GM18517 (cell line): Measurements from ENCODE around the gene FGF14.
"Not testable (repeated sequence)": the region's sequence is repeated elsewhere in the genome, so short reads cannot be mapped to it uniquely, and the experiment has no call there.

ENCODE experiments used
- ATAC-seq: cut with Tn5 transposase; IDR thresholded peaks from one replicate; pipeline ENCODE4 v1.9.1; 2021; ENCODE audit warnings: mild to moderate bottlenecking, moderate library complexity; ENCODE audit not compliant: unreplicated experiment

FGF14 gene

DNA sequence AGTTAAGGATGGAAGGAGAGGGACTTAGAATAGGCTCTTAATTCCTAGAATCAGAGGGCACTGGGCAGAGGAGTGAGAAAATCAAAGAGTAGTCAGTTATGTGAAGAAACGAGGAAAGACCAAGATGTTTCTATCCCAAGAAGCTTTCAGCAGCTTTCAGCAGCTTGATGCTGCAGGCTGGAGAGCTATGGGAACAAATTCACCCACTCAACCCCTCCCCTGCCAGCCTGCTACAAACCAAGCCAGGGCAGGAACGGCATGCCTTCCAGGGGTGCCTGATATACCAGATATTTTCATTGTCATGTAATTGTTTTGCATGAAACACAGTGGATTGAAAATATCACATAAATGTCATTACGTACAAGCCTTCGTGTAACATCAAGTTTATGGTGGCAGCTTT lies 262.2 kb downstream of the FGF14 start:
- no peak for ATAC-seq

DNA sequence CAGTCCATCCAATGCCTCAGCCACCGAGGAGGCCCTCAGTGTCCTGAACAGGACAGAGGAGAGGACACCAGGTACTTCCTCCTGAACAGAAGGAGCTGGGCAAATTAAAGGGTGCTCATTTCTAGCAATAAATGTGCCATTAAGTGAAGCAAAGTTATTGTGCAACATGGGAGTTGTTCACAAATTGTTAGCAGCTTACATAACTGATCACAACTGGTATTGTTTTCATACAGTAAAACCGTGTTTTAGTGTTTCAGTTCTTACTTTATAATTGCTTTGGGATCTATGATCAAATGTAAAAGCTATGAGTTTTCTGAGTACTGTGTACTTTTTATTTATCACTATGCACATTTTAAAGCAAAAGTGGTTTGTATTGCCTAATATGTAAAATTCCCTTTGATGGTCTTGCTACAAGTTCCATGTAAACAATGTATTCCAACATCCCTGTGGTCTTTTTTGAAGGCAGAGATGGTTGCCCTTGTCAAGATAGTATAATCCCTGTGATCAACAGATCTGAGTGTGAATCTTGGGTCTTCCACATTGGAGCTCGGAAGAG lies 263.1 kb downstream of the FGF14 start:
- no peak for ATAC-seq

DNA sequence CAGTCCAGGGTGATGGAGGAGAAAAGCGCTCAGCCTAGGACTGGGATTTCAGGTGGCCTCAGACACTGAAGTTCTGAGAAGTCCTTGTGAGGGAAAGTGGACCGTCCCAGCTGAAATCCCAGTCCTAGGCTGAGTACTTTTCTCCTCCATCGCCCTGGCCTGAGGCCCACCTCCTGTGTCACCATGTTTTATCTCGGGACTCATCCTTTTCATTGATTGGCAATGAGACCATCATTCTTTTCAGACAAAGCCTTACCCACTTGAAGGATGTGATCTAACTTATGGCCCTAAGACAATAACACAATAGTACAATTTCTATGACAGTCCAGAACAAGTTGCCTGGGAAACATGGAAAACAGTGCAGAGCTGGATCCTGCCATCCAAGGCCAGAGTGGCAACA lies 263.9 kb downstream of the FGF14 start:
- not testable (repeated sequence) for ATAC-seq

DNA sequence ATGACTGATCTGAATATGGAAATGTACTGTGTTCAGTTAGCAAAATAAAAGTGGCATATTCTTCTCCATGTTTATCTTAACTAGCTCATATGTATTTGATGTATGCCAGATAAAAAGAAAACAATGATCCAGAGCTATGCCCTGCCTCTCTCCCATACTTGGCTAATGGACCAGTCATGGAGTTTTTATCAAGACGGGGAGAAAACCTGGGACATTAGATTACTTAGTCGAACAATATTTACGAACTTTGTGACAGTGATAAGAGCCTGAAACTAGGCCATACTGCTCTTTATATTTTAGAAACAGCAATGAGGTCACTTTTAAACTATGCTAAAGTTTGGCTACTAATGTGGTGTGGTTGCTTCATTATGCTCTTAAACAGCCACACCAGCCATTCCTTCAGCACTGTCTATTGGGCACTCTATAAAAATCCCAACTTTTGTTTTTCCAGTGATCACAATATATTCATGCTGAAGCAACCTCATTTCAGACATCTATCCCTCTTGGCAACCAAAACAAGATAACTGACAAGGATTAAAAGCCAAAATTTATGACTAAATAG lies 265.0 kb downstream of the FGF14 start:
- no peak for ATAC-seq

DNA sequence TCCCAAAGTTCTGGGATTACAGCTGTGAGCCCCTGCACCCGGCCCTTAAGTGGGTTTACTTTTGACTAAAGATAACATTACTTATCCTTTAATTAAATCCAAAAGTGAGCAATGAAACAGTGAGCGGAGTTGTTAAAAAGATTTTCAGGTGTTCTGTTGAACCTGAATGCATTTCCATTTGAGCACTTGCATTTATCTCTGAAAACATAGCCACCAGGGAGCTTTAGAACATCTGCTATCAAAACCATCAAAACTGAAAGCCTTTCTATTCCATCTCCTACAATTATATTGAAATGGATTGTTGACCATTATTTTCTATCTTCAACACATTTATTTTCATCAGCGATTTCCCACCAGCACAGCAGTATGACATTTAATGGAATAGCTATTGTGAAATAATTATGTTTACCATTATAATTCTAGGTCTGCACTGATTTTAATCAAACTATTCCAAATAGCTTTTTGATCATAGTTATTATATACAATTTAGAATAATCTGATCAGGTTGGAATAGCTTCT lies 269.0 kb downstream of the FGF14 start:
- no peak for ATAC-seq

DNA sequence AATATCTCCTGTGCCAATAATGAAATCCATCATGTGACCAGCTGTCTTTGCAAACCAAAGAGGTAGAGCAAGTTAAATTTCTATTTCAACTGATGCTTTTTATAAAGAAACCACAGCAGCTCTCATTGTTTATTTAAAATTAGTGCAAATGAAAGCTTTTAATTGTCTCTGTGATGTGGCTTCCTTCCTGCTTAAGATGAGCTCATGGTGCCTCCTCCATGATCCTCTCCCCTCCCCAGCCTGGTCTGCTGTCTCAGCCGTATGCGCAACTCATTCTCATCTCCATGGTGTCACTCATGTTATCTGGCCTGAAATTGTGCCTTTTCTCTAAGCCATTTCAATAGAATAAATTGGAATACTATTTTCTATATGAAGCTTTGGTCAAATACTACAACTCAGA lies 270.6 kb downstream of the FGF14 start:
- ATAC-seq, result no peak

DNA sequence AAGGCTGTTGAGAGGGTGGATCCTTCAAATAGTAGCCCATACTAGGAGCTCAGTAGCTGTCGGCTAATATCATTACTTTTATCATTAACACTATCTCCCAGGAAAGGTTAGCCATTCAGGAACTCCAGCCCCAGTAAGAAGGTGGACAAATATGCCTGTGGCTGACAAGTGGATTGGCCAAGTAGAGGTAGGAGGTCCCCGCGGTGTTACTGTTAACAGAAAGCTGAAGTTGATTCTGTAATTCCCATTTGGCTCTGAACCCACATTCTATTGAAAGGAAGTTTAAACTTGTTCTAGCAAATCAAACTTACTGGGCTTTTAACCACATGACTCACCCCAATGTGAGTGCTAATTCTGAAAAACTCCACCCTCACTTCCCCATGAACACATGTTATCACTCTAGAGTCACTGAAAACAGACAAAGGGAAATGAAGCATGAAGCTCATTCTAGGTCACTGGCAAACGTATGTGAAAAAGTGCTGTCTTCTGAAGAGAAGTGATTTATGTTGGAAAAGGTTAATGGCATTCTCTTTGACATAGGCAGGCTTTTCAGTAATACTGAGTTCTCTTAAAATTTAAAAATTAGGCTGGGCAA lies 273.5 kb downstream of the FGF14 start:
- ATAC-seq, result no peak

DNA sequence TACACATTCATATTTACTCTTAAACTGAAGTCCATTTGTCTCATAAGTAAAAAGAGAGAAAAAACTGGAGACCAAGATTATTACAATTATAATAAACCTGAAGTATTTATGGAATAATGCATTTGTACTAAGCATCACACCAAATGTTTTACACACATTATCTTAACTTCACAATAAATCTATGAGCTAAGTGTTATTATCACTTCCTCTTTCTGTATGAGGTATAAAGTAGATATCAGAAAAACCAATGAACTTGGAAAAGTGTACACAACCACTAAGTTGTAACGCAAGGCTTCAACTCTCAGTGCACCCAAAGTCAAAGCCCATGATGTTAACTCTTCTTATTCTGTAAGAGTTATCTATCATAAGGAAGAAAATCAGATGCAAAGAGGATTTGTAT lies 274.7 kb downstream of the FGF14 start:
- no peak for ATAC-seq

DNA sequence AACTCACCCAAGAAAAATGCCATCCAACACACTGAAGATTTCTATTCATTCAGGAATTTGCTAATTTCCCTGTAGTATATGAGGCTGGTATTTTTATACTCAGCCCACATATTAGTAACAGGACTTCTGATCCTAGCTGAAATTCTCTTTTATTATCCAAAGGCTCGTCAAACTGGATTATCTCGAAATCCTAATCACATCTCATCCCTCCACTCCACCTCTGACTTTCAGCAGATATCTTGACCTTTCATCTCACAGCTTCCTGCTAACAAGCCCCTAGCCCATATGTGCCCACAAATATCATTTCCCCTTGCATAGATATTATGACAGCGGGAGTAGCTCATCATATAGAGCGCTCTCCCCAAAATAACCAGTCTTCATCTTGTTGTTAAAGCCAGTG lies 279.7 kb downstream of the FGF14 start:
- ATAC-seq, result no peak

DNA sequence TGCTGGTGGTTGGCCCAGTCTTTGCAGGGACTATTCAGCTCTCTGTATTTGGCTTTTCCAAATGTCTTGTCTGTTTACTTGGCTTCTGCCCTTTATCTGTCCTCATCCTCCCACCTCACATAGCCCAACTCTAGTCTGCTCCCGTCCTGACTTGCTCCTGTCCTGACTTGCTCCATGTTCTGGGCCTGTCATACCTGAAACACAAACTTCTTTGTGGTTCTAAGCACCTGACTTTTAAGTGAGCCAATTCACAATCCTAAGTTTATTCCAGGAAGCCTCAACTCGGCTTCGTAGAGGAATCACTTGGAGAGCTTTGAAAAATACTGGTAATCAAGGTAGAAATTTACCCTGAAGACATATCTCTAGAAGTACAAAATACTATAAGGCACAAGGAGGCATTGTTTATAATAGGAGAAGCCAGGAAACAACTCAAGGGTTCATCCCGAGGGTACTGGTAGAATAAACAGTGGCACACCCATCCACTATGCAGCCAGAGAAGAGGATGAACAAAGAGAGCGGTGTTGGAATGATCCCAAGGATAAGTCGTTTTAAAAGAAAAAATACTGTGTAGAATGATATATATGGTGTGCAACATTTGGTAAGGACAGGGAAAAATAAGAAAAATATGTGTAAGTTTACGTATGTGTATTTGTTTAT lies 284.5 kb downstream of the FGF14 start:
- no peak for ATAC-seq

DNA sequence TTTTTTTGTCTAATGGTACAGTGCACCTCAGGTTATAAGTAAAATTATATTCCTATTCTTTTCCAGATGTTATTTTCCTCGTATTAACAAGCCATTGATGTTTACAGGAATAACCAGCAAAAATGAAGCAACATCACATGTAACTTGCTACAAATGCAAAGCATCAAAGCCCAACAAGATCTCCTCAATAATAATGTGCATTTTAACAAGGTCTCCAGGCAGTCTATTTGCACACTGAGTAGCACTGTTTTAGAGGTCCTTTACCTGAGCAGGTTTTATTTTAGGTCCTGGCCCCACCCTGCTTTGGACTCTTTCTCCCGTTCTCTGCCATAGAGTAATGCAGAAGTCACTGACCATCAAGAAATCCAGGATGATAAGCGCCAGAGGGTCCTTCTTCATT lies 298.4 kb downstream of the FGF14 start:
- no peak for ATAC-seq

DNA sequence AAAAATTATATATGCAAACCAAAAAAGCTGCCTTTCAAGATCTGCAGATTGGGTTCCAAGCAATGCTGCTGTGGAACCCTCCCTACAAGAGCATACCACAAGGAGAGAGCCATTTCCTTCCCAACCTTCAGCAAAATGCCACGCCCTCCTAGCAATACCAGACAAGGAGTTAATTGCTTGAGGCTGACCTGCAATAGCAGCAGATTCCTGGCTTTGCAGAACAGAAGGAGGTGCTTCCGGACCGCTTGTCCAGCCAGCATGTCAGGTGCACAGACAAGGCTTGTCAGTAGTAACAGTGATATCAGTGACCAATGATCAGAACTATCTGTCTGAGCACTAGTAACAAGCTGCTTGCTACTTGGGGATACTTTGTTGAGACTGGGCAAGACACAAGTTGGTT lies 301.6 kb downstream of the FGF14 start:
- ATAC-seq, result no peak

DNA sequence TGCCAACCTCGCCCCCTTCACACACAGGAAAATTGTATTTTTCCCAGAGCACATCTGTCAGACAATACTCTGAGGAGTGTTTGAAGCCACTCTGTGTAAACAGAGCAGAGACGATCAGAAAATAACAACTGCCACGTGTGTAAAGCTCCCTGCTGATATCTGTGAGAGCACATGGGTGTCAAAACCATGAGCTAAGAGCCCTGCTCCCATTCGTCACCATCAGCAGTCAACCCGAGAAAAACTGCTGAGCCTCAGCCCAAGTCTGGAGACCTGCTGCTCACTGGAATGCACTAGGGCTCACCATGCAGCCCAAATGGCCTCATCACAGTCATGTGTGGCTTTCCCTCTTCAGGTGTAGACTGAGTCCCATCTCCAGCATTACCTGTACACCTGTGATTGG lies 304.1 kb downstream of the FGF14 start:
- ATAC-seq, result no peak

DNA sequence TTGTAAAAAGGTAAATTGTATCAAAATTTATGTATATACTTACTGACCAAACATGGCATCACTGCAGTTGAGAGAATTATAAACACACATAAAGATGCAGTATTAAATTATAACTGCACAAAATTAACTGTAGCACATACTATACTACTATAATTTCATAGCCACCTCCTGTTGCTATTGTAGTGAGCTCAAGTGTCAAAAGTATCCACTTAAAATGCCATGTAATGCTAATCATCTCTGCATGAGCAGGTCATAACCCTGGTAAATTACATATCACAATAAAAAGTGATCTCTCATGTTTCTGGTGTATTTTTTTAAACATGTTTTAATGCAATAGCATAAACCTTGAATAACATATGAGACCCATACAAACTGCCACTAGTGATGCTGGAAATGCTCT lies 308.6 kb downstream of the FGF14 start:
- not testable (repeated sequence) for ATAC-seq

DNA sequence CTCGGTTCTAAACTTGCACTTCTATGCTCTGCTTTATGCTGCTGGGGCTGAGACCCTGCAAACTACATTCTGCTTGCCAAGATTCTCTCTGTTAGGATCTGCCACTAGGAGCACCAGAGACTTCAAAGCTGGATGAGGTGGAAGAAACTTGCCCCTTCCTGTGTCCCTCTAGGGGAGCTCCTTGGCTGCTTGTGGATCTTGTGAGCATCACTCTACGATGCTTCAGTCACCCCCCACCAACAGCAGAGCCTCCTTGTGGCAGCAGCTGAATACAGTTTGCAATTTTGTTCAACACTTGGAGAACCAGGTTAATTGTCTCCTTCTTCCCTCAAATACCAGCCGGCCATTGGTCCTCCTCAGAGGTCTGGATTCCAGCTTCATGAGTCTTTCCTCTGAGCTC lies 310.6 kb downstream of the FGF14 start:
- ATAC-seq, result no peak

DNA sequence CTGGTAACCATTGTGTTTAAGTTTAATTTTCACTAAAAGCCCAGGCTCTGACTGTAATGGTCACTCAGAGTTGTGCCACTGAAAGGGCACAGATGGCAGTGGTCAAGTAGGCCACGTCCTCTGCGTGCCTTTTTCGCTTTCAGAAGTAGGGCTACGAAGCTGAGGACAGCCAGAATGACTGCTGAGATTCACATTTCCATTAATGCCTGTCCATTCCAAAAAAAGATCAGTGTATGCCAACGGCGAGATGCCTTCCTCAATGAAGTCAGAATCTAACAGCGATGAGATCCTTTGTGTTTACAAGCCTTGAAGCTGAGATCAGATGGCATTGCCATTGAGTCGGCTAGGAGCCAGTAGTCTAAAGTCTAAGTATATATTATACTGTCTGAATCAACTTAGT lies 311.3 kb downstream of the FGF14 start:
- no peak for ATAC-seq

DNA sequence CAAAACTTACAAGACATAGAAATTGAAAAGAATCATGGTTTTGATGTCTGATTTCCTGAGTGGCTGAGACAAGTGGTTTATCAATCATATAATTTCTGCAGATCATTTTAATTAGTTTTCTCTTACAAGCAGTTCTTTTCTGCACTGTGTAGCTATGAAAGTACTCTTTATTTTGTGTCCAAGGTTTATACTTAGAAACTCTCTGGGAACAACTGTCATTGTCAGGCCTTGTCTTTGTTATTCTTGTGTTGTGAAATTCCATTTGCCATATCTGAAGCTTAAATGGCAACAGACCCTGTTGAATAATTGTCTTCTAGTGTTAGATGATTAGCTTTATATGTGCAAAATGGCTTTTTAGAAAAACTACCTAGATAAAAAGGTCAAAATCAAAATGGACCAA lies 312.1 kb downstream of the FGF14 start:
- ATAC-seq, result no peak

DNA sequence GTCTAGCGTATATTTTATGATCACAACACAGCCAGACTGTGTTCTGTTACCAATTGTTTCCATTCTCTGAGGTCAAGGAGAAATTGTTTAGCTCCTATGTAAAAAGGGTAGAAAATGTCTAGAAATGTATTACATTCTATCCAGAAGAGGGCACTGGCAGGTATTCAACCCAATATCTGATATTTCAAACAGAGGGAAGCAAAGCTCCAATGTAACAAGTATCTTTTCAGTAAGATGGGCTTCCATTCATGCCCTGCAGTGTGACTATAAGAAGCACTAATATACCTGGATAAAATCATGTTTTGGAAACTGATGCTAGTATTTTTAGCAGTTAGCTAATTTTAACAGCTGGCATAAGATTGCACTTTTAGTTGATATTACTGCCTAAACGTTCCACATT lies 312.7 kb downstream of the FGF14 start:
- no peak for ATAC-seq

DNA sequence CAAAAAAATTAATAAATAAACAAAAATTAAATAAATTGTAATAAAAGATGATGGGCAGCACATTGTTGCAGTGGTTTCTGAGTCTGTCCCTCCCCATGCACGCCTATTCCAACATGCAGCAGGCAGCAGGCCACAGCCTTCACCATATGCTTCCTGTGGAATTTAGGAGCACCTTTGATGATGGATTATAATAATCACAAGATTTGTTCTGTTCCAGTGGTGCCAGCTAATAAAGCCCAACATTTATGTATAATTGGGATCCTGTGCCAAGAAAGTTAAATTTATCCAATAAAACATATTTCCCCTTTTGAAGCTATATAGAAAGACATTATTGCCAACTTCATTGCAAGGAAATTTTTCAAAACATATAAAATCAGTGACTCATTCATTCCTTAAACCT lies 328.6 kb downstream of the FGF14 start:
- ATAC-seq, result no peak

DNA sequence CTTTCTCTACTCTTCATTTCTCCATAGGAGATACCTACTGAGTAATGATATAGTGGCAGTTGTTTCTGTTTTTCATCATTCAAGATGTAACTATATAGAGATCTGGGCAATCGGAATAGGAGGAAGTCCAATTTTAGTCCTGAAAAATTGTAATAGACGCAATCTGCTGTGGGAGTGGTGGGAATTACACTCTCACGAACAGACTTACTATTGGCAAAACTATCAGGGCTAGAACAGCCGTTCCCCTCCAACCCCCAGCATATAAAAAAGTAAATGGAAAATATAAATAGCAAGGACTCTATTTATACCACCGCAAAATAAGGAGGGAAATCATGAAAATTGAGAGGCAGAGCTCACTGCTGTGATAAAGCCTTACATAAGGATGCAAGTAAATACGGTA lies 330.1 kb downstream of the FGF14 start:
- no peak for ATAC-seq

DNA sequence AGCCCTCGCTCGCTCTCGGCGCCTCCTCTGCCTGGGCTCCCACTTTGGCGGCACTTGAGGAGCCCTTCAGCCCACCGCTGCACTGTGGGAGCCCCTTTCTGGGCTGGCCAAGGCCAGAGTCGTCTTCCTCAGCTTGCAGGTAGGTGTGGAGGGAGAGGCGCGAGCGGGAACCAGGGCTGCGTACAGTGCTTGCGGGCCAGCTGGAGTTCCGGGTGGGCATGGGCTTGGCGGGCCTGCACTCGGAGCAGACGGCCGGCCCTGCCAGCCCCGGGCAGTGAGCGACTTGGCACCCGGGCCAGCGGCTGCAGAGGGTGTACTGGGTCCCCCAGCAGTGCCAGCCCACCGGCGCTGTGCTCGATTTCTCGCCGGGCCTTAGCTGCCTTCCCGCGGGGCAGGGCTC lies 333.5 kb downstream of the FGF14 start:
- ATAC-seq, result not testable (repeated sequence)

DNA sequence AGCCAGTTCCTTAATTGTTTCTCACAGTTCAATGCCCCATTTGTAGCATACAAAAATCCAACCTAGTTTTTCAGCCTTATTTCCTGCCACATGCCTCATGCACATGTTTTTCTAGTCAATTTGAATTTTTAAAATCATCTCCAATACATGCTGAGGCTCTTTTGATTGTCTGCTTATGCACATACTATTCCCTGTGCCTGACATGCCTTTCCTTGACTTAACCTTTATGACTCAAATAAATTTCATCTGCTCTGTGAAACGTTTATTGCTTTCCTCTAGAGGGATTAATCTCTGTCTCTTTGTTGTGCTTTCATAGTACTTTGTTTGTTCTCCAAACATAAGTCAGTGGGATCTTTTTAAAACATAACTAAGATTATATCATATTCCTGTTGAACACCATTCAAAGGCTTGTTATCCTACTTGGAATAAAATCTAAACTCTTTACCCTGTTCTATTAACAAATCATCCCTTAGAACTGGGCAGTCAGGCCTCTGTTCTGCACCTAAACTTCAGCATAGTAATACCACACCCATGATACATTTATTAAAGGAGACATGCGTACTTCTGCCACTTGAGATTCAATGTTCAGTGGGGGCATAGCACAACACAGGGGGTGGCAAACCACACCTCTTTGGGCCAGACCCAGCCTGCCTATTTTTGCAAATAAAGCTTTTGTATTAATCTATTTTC lies 346.6 kb downstream of the FGF14 start:
- no peak for ATAC-seq
